Measurements from ENCODE around the gene ST8SIA5. TPM values are rescaled to one million over a fixed set of nuclear protein-coding genes. Genes with fewer than 3 reads are reported as not detected.

ST8SIA5 gene
- total RNA-seq, 1 experiment from 2014 or later: not detected

DNA sequence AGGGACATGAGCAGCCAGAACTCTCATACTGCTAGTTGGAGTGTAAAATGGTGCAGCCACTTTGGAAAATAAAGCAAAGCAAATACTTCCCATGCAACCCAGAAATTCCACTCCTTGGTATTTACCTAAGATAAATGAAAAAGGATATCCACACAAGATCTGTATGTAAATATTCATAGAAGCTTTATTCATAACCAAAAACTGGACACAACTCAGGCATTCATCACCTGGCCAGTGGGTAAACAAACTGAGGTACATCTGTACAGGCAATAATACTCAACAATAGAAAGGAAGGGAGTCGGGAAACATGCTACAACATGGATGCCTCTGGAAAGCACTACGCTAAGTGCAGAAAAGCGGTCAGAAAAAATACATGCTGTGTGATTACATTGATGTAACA lies 97.4 kb downstream of the ST8SIA5 start:
- Histone ChIP-seq H3K4me3 (no peak overlapping the region), H3K4me1 (replicated peaks; ENCODE audit: insufficient read depth) (no peaks in the 10 kb centered on the region), H3K27ac (no peak overlapping the region), H4K20me1 (ENCODE audit: insufficient read depth) (no peaks in the 10 kb centered on the region), H3K4me2 (no peak overlapping the region), H3K36me3 (ENCODE audit: low read depth) (no peaks in the 10 kb centered on the region), H2AFZ (no peak overlapping the region), H3K9me3 (ENCODE audit: insufficient read depth, low read depth) (no peaks in the 10 kb centered on the region), H3K9me2 (ENCODE audit: insufficient read depth) (no peaks in the 10 kb centered on the region), H3K79me2 (ENCODE audit: low read depth) (no peaks in the 10 kb centered on the region), H3K27me3 (ENCODE audit: insufficient read depth, low read depth) (peaks cover 39% of the 10 kb centered on the region), H3F3A (ENCODE audit: insufficient read depth, low read depth) (no peaks in the 10 kb centered on the region)
- ChIA-PET CTCF (no interaction called here), POLR2A (ENCODE audit: unreplicated experiment) (no interaction called here)
- intact Hi-C loops (cut with micrococcal nuclease; ENCODE audit: unreplicated experiment): loop anchor here (2.0 to 10.0 kb wide), 2 partner anchors 685 to 745 kb away; no protein-coding TSS in a partner anchor
- no peak for DNase-seq
- BruUV-seq (replicated peaks): no TSS peak
- TF ChIP-seq, protein P1, sequence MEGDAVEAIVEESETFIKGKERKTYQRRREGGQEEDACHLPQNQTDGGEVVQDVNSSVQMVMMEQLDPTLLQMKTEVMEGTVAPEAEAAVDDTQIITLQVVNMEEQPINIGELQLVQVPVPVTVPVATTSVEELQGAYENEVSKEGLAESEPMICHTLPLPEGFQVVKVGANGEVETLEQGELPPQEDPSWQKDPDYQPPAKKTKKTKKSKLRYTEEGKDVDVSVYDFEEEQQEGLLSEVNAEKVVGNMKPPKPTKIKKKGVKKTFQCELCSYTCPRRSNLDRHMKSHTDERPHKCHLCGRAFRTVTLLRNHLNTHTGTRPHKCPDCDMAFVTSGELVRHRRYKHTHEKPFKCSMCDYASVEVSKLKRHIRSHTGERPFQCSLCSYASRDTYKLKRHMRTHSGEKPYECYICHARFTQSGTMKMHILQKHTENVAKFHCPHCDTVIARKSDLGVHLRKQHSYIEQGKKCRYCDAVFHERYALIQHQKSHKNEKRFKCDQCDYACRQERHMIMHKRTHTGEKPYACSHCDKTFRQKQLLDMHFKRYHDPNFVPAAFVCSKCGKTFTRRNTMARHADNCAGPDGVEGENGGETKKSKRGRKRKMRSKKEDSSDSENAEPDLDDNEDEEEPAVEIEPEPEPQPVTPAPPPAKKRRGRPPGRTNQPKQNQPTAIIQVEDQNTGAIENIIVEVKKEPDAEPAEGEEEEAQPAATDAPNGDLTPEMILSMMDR (conservative IDR thresholded peaks at IDR 0.05): no peak
- TF ChIP-seq EZH2 (IDR thresholded peaks at IDR 0.05; ENCODE audit: low read depth): no peak

DNA sequence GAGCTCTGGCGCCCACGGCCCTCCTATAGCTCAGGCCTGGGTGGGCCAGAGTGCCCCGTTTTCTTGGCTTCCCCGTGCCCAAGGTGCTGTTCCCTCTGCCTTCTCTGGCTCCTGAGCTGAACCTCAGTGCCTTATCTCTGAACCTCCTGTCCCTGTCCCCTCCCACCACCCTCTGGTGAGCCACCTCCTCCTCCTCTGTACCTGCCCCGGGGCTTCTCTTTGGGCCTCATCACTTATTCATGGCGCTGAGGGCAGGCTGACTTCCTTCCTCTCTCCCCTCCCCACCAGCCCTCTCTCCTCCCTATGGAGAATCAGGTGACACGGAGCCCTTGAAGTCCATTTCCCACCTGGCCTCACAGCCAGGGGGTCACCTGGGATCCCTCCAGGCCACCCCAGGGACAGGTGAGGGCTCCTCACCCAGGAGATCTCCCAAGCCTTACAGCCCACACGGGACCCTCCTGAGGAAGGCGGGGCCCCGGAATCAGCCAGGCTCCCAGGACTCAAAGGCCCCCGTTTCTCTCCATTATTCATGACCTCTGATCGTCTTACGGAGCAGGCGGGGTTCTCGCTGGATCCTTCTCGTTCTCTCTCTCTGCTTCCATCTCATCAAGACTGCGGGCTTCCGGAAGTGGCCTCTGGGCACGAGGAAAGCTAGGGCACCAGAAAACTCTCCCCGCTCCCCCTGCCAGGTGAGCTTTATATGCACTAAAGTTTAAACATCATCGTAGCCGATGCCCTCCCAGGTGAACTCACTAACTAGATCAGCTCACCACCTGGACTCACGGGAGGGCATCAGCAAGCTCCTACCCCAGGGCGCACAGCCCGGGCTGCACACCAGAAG lies 99.5 kb downstream of the ST8SIA5 start, which contains the start of gene LOXHD1:
Gene LOXHD1, minus strand, starts transcription at position 106 of the 841 bp plus-strand sequence. CDS start 187 bp downstream, outside the sequence.
- POLR2A ChIA-PET (ENCODE audit: unreplicated experiment): no interaction called here

DNA sequence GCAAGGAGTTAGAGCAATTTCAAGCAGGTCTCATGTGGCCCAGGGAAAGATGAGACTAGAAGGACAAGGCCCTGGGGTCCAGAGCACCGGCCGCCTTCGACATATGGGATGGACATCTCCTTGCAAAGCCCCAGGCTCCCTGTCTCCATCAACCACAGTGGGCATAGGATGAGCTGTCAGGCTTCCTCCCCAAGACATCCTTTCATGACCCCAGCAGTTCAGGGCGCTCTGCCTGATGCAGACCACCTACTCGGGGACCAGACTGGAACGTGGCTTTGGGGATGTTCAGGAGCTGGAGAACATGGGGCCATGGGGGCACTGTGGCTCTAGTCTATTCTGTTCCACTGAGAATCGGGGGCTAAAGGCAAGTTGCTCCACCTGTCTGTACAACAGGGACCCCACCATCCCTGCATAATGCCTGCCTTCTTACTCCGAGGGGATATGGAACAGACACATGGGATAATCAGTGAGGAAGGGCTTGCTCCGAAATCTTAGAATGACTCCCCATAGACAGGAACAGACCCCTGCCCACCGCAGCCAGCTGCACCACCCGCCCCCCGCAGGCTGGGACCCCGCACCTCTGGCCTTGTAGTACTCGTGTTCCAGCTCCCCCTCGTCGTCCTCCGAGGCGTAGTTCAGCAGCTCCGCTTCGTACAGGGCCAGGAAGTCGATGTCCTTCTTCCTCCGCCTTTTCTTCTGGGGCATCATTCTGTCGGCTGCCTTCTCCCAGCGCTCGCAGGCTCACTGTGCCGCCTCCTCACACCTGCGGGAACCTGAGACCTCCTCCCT lies 100.3 kb downstream of the ST8SIA5 start:
- TF ChIP-seq EZH2 (IDR thresholded peaks at IDR 0.05; ENCODE audit: low read depth): no peak
- TF ChIP-seq, protein P1 (conservative IDR thresholded peaks at IDR 0.05): no peak
- no peaks in the 10 kb centered on the region for H3K4me1 ChIP-seq (replicated peaks; ENCODE audit: insufficient read depth)
- no TSS peak for BruUV-seq (replicated peaks)
- no peaks in the 10 kb centered on the region for H3K79me2 ChIP-seq (ENCODE audit: low read depth)
- ChIA-PET CTCF (no interaction called here), POLR2A (ENCODE audit: unreplicated experiment) (no interaction called here)
- H3K27ac ChIP-seq: no peak overlapping the region
- H3K9me3 ChIP-seq (ENCODE audit: insufficient read depth, low read depth): no peaks in the 10 kb centered on the region
- no peaks in the 10 kb centered on the region for H3K36me3 ChIP-seq (ENCODE audit: low read depth)
- no peaks in the 10 kb centered on the region for H3K9me2 ChIP-seq (ENCODE audit: insufficient read depth)
- no peak overlapping the region for H3K4me3 ChIP-seq
- DNase-seq: no peak
- H2AFZ ChIP-seq: no peak overlapping the region
- peaks cover 25% of the 10 kb centered on the region for H3K27me3 ChIP-seq (ENCODE audit: insufficient read depth, low read depth)
- intact Hi-C loops (cut with micrococcal nuclease; ENCODE audit: unreplicated experiment): loop anchor here (10.0 kb wide), 1 partner anchor 742 kb away; no protein-coding TSS in a partner anchor
- H4K20me1 ChIP-seq (ENCODE audit: insufficient read depth): no peaks in the 10 kb centered on the region
- H3F3A ChIP-seq (ENCODE audit: insufficient read depth, low read depth): no peaks in the 10 kb centered on the region
- no peak overlapping the region for H3K4me2 ChIP-seq

More for the DNA sequence above, 99.5 kb downstream of the ST8SIA5 start, which contains the start of gene LOXHD1:
- Histone ChIP-seq H3K9me3 (ENCODE audit: insufficient read depth, low read depth) (no peaks in the 10 kb centered on the region), H2AFZ (no peak within 1 kb of the TSS), H3K4me1 (replicated peaks; ENCODE audit: insufficient read depth) (no peaks in the 10 kb centered on the region), H3K79me2 (ENCODE audit: low read depth) (no peaks in the 10 kb centered on the region), H3K4me3 (no peak within 1 kb of the TSS), H3K4me2 (no peak within 1 kb of the TSS), H4K20me1 (ENCODE audit: insufficient read depth) (no peaks in the 10 kb centered on the region), H3K9me2 (ENCODE audit: insufficient read depth) (no peaks in the 10 kb centered on the region), H3K27me3 (ENCODE audit: insufficient read depth, low read depth) (peaks cover 28% of the 10 kb centered on the region), H3K27ac (no peak within 1 kb of the TSS), H3K36me3 (ENCODE audit: low read depth) (no peaks in the 10 kb centered on the region), H3F3A (ENCODE audit: insufficient read depth, low read depth) (no peaks in the 10 kb centered on the region)
- CTCF ChIA-PET: interaction anchor here (0.6 to 1.9 kb wide), 5 partner anchors 377 to 1037 kb away, joined by 3 to 11 read pairs (median 4); a partner anchor contains a TSS
- no peak for DNase-seq
- no peak for TF ChIP-seq EZH2 (IDR thresholded peaks at IDR 0.05; ENCODE audit: low read depth)
- TF ChIP-seq, protein P1 (conservative IDR thresholded peaks at IDR 0.05): no peak
- intact Hi-C loops (cut with micrococcal nuclease; ENCODE audit: unreplicated experiment): loop anchor here (10.0 kb wide), 1 partner anchor 743 kb away; no protein-coding TSS in a partner anchor
- no TSS peak for BruUV-seq (replicated peaks)

Data from PC-9 (cell line).